IgD-negative memory B cell (primary cell): ENCODE results near the gene CCL17. TPM values are rescaled to one million over a fixed set of nuclear protein-coding genes. Genes with fewer than 3 reads are reported as not detected.
A peak's percentile ranks its signal among the peaks of the same experiment; 100 is the strongest.
"Not testable (repeated sequence)": the region's sequence is repeated elsewhere in the genome, so short reads cannot be mapped to it uniquely, and the experiment has no call there.

Experiments used
- H3K27ac Mint-ChIP-seq, 3 donors: one replicate each; pipeline ENCODE4 v1.8.0; 2020 to 2022; ENCODE audit warnings: mild to moderate bottlenecking in 3 of 3, mixed read lengths in 3 of 3, moderate library complexity in 1 of 3
- H3K27me3 Mint-ChIP-seq: one replicate; pipeline ENCODE4 v1.8.0; 2021; ENCODE audit warnings: mixed read lengths
- H3K36me3 Mint-ChIP-seq: one replicate; pipeline ENCODE4 v1.8.0; 2020; ENCODE audit warnings: mild to moderate bottlenecking, mixed read lengths
- H3K4me1 Mint-ChIP-seq, 3 donors: one replicate each; pipeline ENCODE4 v1.8.0; 2020 to 2022; ENCODE audit warnings: mixed read lengths in 3 of 3, mild to moderate bottlenecking in 1 of 3
- H3K4me3 Mint-ChIP-seq, 4 donors: one replicate each; pipeline ENCODE4 v1.8.0; 2020 to 2022; ENCODE audit warnings: mild to moderate bottlenecking in 4 of 4, mixed read lengths in 4 of 4, moderate library complexity in 3 of 4
- H3K9me3 Mint-ChIP-seq, 3 donors: one replicate each; pipeline ENCODE4 v1.8.0; 2020 to 2021; ENCODE audit warnings: mixed read lengths in 3 of 3, mild to moderate bottlenecking in 1 of 3
- polyA plus RNA-seq: library from polyadenylated mRNA; unstranded; fragments of 300-500 nt; fragmentation: Illumina TruSeq; gene quantifications from one replicate; pipeline ENCODE4 v1.2.3, GENCODE V29; 2021

Gene CCL17
- polyA plus RNA-seq, 1 donor from 2014 or later, result not detected

GRCh38 chr16:57384248-57385070, 20.1 kb upstream of the CCL17 start:
- Mint-ChIP-seq H3K9me3 (no peaks in the 10 kb centered on the region), H3K4me1 (peaks cover 48 to 58% (median 50%) of the 10 kb centered on the region in 3 donors), H3K36me3 (no peaks in the 10 kb centered on the region), H3K27me3 (no peaks in the 10 kb centered on the region), H3K27ac (peak overlapping the region; percentile 19 to 96 (median 71)), H3K4me3 (peak overlapping the region in 3 of 4 donors; percentile 30 to 91 (median 82))

GRCh38 chr16:57385083-57385482, 19.5 kb upstream of the CCL17 start:
- Mint-ChIP-seq H3K9me3 (no peaks in the 10 kb centered on the region), H3K27ac (peak overlapping the region in 2 of 3 donors; percentile 53 to 73), H3K36me3 (no peaks in the 10 kb centered on the region), H3K4me3 (peak overlapping the region in 2 of 4 donors; percentile 5 to 72), H3K27me3 (no peaks in the 10 kb centered on the region), H3K4me1 (peaks cover 49 to 58% (median 50%) of the 10 kb centered on the region in 3 donors)

GRCh38 chr16:57386381-57386951, 18.1 kb upstream of the CCL17 start:
- Mint-ChIP-seq H3K27ac (peak overlapping the region in 1 of 3 donors; percentile 39), H3K4me3 (peak overlapping the region in 2 of 4 donors; percentile 12 to 19), H3K27me3 (no peaks in the 10 kb centered on the region), H3K9me3 (no peaks in the 10 kb centered on the region), H3K36me3 (no peaks in the 10 kb centered on the region), H3K4me1 (peaks cover 40 to 47% (median 43%) of the 10 kb centered on the region in 3 donors)

- Mint-ChIP-seq H3K36me3 (no peaks in the 10 kb centered on the region), H3K4me1 (peaks cover 35 to 41% (median 41%) of the 10 kb centered on the region in 3 donors), H3K27ac (peak overlapping the region in 1 of 3 donors; percentile 92), H3K4me3 (no peak overlapping the region), H3K9me3 (no peaks in the 10 kb centered on the region), H3K27me3 (no peaks in the 10 kb centered on the region)
Observed at GRCh38 chr16:57387598-57388354, 16.8 kb upstream of the CCL17 start.

GRCh38 chr16:57388359-57389086, 16.0 kb upstream of the CCL17 start:
- H3K27me3 Mint-ChIP-seq, result no peaks in the 10 kb centered on the region
- H3K9me3 Mint-ChIP-seq, result no peaks in the 10 kb centered on the region
- no peaks in the 10 kb centered on the region for H3K36me3 Mint-ChIP-seq
- peak overlapping the region in 1 of 3 donors; percentile 92 for H3K27ac Mint-ChIP-seq
- H3K4me3 Mint-ChIP-seq, result no peak overlapping the region
- peaks cover 30 to 41% (median 39%) of the 10 kb centered on the region in 3 donors for H3K4me1 Mint-ChIP-seq

- no peaks in the 10 kb centered on the region for H3K9me3 Mint-ChIP-seq
- H3K27ac Mint-ChIP-seq, result no peak overlapping the region
- H3K4me3 Mint-ChIP-seq, result no peak overlapping the region
- peaks cover 25 to 36% (median 33%) of the 10 kb centered on the region in 3 donors for H3K4me1 Mint-ChIP-seq
- H3K27me3 Mint-ChIP-seq, result no peaks in the 10 kb centered on the region
- no peaks in the 10 kb centered on the region for H3K36me3 Mint-ChIP-seq
Observed at GRCh38 chr16:57389087-57389468, 15.5 kb upstream of the CCL17 start.

GRCh38 chr16:57390636-57391295, 13.8 kb upstream of the CCL17 start:
- Mint-ChIP-seq H3K4me3 (no peak overlapping the region), H3K36me3 (no peaks in the 10 kb centered on the region), H3K4me1 (peaks cover 9 to 22% (median 22%) of the 10 kb centered on the region in 3 donors), H3K27ac (no peak overlapping the region), H3K9me3 (no peaks in the 10 kb centered on the region), H3K27me3 (no peaks in the 10 kb centered on the region)

GRCh38 chr16:57391300-57391699, 13.3 kb upstream of the CCL17 start:
- Mint-ChIP-seq H3K27ac (no peak overlapping the region), H3K27me3 (no peaks in the 10 kb centered on the region), H3K9me3 (no peaks in the 10 kb centered on the region), H3K4me3 (no peak overlapping the region), H3K4me1 (peaks cover 7 to 20% (median 19%) of the 10 kb centered on the region in 3 donors), H3K36me3 (no peaks in the 10 kb centered on the region)

- Mint-ChIP-seq H3K27ac (no peak overlapping the region), H3K36me3 (no peaks in the 10 kb centered on the region), H3K4me3 (no peak overlapping the region), H3K27me3 (no peaks in the 10 kb centered on the region), H3K9me3 (no peaks in the 10 kb centered on the region), H3K4me1 (peaks cover 3 to 17% (median 16%) of the 10 kb centered on the region in 3 donors)
Observed at GRCh38 chr16:57391708-57392107, 12.9 kb upstream of the CCL17 start.

- no peak overlapping the region for H3K4me3 Mint-ChIP-seq
- H3K9me3 Mint-ChIP-seq, result no peaks in the 10 kb centered on the region
- peaks cover 0 to 15% (median 12%) of the 10 kb centered on the region in 3 donors for H3K4me1 Mint-ChIP-seq
- no peaks in the 10 kb centered on the region for H3K27me3 Mint-ChIP-seq
- no peak overlapping the region for H3K27ac Mint-ChIP-seq
- no peaks in the 10 kb centered on the region for H3K36me3 Mint-ChIP-seq
Observed at GRCh38 chr16:57392694-57393093, 11.9 kb upstream of the CCL17 start.

- Mint-ChIP-seq H3K27ac (no peak overlapping the region), H3K36me3 (no peaks in the 10 kb centered on the region), H3K9me3 (no peaks in the 10 kb centered on the region), H3K4me3 (no peak overlapping the region), H3K27me3 (no peaks in the 10 kb centered on the region), H3K4me1 (peaks cover 0 to 3% (median 0%) of the 10 kb centered on the region in 3 donors)
Observed at GRCh38 chr16:57394444-57394843, 10.1 kb upstream of the CCL17 start.

GRCh38 chr16:57395026-57395425, 9.5 kb upstream of the CCL17 start:
- Mint-ChIP-seq H3K4me1 (peaks cover 0 to 6% (median 3%) of the 10 kb centered on the region in 3 donors), H3K27ac (no peak overlapping the region), H3K27me3 (no peaks in the 10 kb centered on the region), H3K4me3 (no peak overlapping the region), H3K36me3 (no peaks in the 10 kb centered on the region), H3K9me3 (no peaks in the 10 kb centered on the region)

- H3K9me3 Mint-ChIP-seq, result no peaks in the 10 kb centered on the region
- peaks cover 0 to 10% (median 5%) of the 10 kb centered on the region in 3 donors for H3K4me1 Mint-ChIP-seq
- no peaks in the 10 kb centered on the region for H3K36me3 Mint-ChIP-seq
- no peak overlapping the region for H3K27ac Mint-ChIP-seq
- no peaks in the 10 kb centered on the region for H3K27me3 Mint-ChIP-seq
- H3K4me3 Mint-ChIP-seq, result no peak overlapping the region
Observed at GRCh38 chr16:57396786-57397185, 7.8 kb upstream of the CCL17 start.

- not testable (repeated sequence) for H3K27ac Mint-ChIP-seq, H3K9me3 Mint-ChIP-seq, H3K36me3 Mint-ChIP-seq, H3K4me3 Mint-ChIP-seq, H3K27me3 Mint-ChIP-seq
- peaks cover 0 to 10% (median 5%) of the 10 kb centered on the region in 3 donors for H3K4me1 Mint-ChIP-seq
Observed at GRCh38 chr16:57397493-57397892, 7.1 kb upstream of the CCL17 start.
